Ascending aorta (tissue), 2 donors: ENCODE measurements around the gene ABCF2. TPM values are rescaled to one million over a fixed set of nuclear protein-coding genes. Genes with fewer than 3 reads are reported as not detected.

ENCODE experiments used
- DNase-seq, 2 donors: peaks; one replicate each; pipeline ENCODE4 v3.0.0-alpha.2; 2019; ENCODE audit warnings: low spot score in 2 of 2
- H3K27ac ChIP-seq, 2 donors: fragments of 200-600 bp; sonication (generic); one replicate each; pipeline ENCODE4 v1.5.1; 2016 to 2017; ENCODE audit warnings: mild to moderate bottlenecking in 1 of 2
- H3K27me3 ChIP-seq: fragments of 200-600 bp; sonication (generic); one replicate; pipeline ENCODE4 v1.5.1; 2017
- H3K36me3 ChIP-seq, 2 donors: fragments of 200-600 bp; sonication (generic); one replicate each; pipeline ENCODE4 v1.5.1; 2016
- H3K4me1 ChIP-seq, 2 donors: fragments of 200-600 bp; sonication (generic); one replicate each; pipeline ENCODE4 v1.5.1; 2016 to 2017; ENCODE audit warnings: mild to moderate bottlenecking in 1 of 2
- H3K4me3 ChIP-seq, 2 donors: fragments of 200-600 bp; sonication (generic); one replicate each; pipeline ENCODE4 v1.5.1; 2016 to 2017; ENCODE audit warnings: mild to moderate bottlenecking in 1 of 2
- H3K9me3 ChIP-seq, 2 donors: fragments of 200-600 bp; sonication (generic); one replicate each; pipeline ENCODE4 v1.5.1; 2016
- intact Hi-C: fragments of 100-400 bp; cut with DNase I; formaldehyde crosslinking; loops from one replicate; pipeline ENCODE4 v1.15.1; 2023
- total RNA-seq: library from RNA; depleted of rRNA; stranded (reverse); fragments of >200 nt; gene quantifications from one replicate; pipeline ENCODE4 v1.1.0, GENCODE V29; 2016
- TF ChIP-seq, protein P1 (sequence below), 3 experiments: fragments of 200-600 bp in 2 of 3; fragments of 450-650 bp in 1 of 3; sonication (generic) in 2 of 3; IDR thresholded peaks; one replicate each; pipeline ENCODE4 v1.5.1; 2016 to 2019; ENCODE audit warnings: antibody characterized with exemption in 3 of 3, mild to moderate bottlenecking in 1 of 3, moderate library complexity in 1 of 3

The ABCF2 gene
- total RNA-seq, 1 donor from 2014 or later = 85.3 TPM

DNA sequence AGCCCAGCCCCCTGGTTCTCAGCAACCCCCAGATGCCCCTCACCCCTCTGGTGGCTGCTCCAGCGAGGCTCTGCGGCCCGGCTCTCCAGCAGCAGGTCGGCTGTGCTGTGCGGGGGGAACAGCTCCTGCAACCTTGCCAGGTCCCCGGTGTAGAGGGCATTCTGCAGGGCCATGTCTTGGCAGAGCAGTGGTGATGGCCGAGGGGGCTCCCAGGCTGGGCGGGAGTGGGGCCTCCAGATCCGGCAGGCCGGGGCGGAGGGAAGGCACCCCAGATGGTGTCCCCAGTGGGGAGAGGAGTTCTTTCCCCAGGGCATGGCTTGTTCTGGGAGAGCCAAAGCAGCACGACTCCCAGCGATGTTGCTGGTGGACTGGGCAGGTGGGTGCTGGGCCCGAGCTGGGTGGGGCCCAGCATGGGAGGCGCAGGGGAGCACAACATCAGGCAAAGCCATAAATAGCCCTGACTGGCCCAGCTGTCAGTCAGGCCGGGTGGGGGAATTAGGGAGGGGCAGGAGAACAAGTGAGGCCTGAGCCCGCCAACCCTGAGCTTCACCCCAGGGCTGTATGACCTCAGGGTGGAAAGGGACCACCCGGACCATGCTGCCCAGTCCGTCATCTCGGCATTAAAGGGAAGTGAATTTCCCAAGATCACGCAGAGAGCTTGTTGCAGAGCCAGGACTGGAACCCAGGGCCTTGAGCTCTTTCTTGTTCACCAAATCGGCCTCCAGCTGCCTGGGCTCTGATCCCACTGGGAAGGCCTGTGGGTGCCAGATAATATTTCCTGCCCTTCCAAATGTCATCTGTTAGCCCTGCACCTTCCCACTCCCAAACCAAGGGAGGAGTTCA is 39.4 kb downstream of the ABCF2 start:
- H3K27me3 ChIP-seq = no peaks in the 10 kb centered on the region
- TF ChIP-seq, protein P1, sequence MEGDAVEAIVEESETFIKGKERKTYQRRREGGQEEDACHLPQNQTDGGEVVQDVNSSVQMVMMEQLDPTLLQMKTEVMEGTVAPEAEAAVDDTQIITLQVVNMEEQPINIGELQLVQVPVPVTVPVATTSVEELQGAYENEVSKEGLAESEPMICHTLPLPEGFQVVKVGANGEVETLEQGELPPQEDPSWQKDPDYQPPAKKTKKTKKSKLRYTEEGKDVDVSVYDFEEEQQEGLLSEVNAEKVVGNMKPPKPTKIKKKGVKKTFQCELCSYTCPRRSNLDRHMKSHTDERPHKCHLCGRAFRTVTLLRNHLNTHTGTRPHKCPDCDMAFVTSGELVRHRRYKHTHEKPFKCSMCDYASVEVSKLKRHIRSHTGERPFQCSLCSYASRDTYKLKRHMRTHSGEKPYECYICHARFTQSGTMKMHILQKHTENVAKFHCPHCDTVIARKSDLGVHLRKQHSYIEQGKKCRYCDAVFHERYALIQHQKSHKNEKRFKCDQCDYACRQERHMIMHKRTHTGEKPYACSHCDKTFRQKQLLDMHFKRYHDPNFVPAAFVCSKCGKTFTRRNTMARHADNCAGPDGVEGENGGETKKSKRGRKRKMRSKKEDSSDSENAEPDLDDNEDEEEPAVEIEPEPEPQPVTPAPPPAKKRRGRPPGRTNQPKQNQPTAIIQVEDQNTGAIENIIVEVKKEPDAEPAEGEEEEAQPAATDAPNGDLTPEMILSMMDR (IDR thresholded peaks at IDR 0.05) = no peak
- intact Hi-C loops = no loop called here
- H3K36me3 ChIP-seq = no peaks in the 10 kb centered on the region
- no peak for DNase-seq
- H3K4me3 ChIP-seq = no peak overlapping the region
- H3K27ac ChIP-seq = no peak overlapping the region
- H3K9me3 ChIP-seq = no peaks in the 10 kb centered on the region
- H3K4me1 ChIP-seq = no peaks in the 10 kb centered on the region

DNA sequence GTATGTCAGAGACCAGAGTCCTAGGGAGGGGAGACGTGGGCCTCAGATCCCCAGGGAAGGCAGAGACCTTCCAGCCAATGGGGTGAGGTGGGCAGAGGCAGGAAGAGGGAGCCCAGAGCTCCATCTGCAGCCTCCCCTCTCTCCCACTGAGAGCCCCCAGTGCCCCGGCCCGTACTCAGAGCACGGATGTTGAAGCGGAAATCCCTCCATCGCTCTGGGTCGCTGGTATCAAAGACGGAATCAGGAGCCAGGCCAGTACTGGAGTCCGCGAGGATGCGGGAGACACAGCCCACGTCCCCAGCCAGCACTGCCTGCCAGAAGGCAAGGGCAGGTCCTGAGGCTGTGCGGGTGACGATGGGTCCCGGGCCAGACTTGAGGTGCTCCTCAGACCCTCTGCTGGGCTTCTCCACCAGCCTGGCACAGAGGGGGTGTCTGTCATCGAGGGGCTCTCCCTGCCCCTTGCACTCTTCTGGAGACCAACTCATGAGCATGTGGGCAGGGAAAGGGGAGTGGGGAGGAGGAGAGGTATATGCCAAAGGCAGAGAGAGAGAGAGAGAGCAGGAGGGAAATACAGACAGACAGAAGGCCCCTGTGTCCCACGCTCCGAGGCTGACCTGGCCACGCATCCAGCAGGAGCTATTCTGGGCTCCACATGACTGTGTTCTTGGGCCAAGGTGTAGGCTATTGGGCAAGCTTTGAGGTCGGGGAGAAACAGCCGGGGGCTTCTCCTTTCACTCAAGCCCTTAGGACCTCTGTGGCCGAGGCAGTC is 40.2 kb downstream of the ABCF2 start, which contains the start of gene ASB10:
TSS of gene ASB10 (minus strand) at position 611 of the 769 bp plus-strand sequence. CDS start at position 491, 120 bp downstream.
- no peak within 1 kb of the TSS for H3K4me3 ChIP-seq
- no peak for DNase-seq
- intact Hi-C loops = no loop called here
- TF ChIP-seq, protein P1 (IDR thresholded peaks at IDR 0.05) = no peak
- H3K27ac ChIP-seq = no peak within 1 kb of the TSS
- H3K4me1 ChIP-seq = no peaks in the 10 kb centered on the region
- H3K36me3 ChIP-seq = no peaks in the 10 kb centered on the region
- no peaks in the 10 kb centered on the region for H3K9me3 ChIP-seq
- H3K27me3 ChIP-seq = no peaks in the 10 kb centered on the region

DNA sequence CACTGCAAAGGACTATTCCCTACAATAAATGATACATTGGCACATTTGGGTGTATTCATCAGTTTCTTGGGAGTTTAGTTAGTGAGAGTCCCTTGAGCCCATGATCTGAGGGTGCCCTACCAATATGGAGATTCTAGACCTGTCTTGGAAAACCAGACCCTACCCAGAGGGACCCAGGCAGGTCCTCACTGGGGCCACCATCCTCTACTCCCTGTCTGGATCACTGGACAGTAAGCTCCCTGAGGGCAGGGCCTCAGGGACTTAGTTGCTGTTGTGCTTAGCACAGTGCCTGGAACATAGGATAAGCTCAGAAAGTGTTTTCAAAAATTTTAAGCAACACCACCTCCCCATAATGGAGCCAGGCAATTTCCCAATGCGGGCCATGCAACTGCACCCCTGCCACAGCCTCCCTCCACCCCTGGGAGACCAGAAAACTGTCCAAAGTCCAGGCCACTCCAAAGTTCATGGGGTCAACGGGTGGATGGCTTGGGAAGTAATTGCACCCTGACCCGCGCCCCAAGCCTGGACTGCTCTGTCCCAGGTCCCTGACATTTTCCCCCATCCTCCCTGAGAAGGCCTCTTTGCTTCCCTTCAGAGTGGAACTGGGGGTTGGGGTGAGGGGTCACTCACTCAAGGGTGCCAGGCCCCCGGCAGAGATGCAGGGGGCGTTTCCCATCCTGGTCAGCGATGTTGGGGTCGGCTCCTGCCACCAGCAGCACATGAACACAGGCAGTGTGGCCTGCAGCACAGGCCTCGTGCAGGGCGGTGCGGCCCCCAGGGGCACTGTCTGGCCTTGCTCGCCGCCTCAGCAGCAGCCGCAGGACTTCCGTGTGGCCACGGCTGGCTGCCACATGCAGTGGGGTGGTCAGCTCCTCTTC is 41.0 kb downstream of the ABCF2 start:
- Histone ChIP-seq H3K36me3 (no peaks in the 10 kb centered on the region), H3K4me3 (no peak overlapping the region), H3K9me3 (no peaks in the 10 kb centered on the region), H3K27me3 (no peaks in the 10 kb centered on the region), H3K27ac (no peak overlapping the region), H3K4me1 (no peaks in the 10 kb centered on the region)
- TF ChIP-seq, protein P1 (IDR thresholded peaks at IDR 0.05) = no peak
- no peak for DNase-seq
- intact Hi-C loops = no loop called here

DNA sequence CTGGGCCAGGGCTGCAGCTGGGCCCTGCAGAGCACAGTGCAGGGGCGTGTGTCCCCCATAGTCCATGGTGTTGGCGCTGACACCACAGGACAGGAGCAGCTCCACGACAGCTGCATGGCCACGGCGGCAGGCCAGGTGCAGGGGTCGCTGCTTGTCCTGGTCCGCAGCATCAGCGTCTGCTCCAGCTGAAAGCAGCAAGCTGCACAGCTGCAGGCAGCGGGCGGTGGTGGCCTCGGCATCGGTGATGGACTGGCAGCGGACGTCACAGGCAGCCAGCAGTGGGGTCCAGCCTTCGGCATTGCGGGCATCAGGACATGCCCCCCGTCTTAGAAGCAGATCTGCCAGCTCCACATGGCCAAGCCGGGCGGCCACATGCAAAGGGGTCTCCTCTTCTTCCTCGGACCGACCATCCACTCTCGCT is 46.0 kb downstream of the ABCF2 start:
- H3K27me3 ChIP-seq = no peaks in the 10 kb centered on the region
- peak in 1 of 2 donors; percentile 50 for DNase-seq

More for the DNA sequence above, 46.0 kb downstream of the ABCF2 start:
- intact Hi-C loops = no loop called here
- Histone ChIP-seq H3K27ac (no peak overlapping the region), H3K36me3 (no peaks in the 10 kb centered on the region), H3K4me3 (no peak overlapping the region), H3K4me1 (no peaks in the 10 kb centered on the region), H3K9me3 (no peaks in the 10 kb centered on the region)
- TF ChIP-seq, protein P1 (IDR thresholded peaks at IDR 0.05) = no peak
